GM12892 (cell line): ENCODE measurements around the gene SLC48A1.

Experiments
- DNase-seq: peaks from one replicate; pipeline ENCODE4 v3.0.0; 2011; ENCODE audit not compliant: insufficient read length
- FAIRE-seq: peaks from 2 replicates; lab custom pipeline; 2011; peaks lifted over from hg19 to GRCh38; lab: Jason Lieb, UNC
- POLR2A ChIP-seq: IDR thresholded peaks from 2 replicates; pipeline ENCODE4 v1.6.1; 2011; ENCODE audit warnings: low read depth, low read length, control low read depth
- POLR2AphosphoS5 ChIP-seq: IDR thresholded peaks from 2 replicates; pipeline ENCODE4 v1.6.1; 2011; ENCODE audit warnings: low read depth, low read length, control low read depth
- TAF1 ChIP-seq: IDR thresholded peaks from 2 replicates; pipeline ENCODE4 v1.6.1; 2011; ENCODE audit warnings: low read depth, mild to moderate bottlenecking, control low read depth, low read length, borderline replicate concordance

The SLC48A1 gene

GRCh38 chr12:47819896-47820630 lies 47.0 kb downstream of the SLC48A1 start, which contains the start of gene HDAC7:
Gene HDAC7 (minus strand): TSS chr12:47819903. CDS start chr12:47819785, 118 bp downstream.
- peak; percentile 85 for DNase-seq
- FAIRE-seq, result no peak
- no peak for TF ChIP-seq TAF1
- TF ChIP-seq POLR2A, result peak; percentile 80; the same call in 1 of the 2 replicates
- peak; percentile 62; the same call in 1 of the 2 replicates for TF ChIP-seq POLR2AphosphoS5

GRCh38 chr12:47820631-47821345 lies 47.8 kb downstream of the SLC48A1 start:
- DNase-seq (no peak), FAIRE-seq (no peak)
- no peak for TF ChIP-seq POLR2AphosphoS5
- TF ChIP-seq POLR2A, result no peak
- no peak for TF ChIP-seq TAF1

GRCh38 chr12:47821346-47821706 lies 48.3 kb downstream of the SLC48A1 start:
- TF ChIP-seq POLR2AphosphoS5 (no peak), POLR2A (no peak), TAF1 (no peak)
- no peak for FAIRE-seq

GRCh38 chr12:47822401-47822800 lies 49.4 kb downstream of the SLC48A1 start:
- DNase-seq, result no peak
- TF ChIP-seq TAF1 (no peak), POLR2A (no peak), POLR2AphosphoS5 (no peak)
- no peak for FAIRE-seq

More at GRCh38 chr12:47821346-47821706, 48.3 kb downstream of the SLC48A1 start:
- DNase-seq, result no peak

- FAIRE-seq, result no peak
- no peak for TF ChIP-seq POLR2A
- TF ChIP-seq POLR2AphosphoS5, result no peak
- no peak for TF ChIP-seq TAF1
- DNase-seq, result no peak
These were observed 49.8 kb downstream of the SLC48A1 start for GRCh38 chr12:47822863-47823262.

GRCh38 chr12:47823422-47824086 lies 50.5 kb downstream of the SLC48A1 start:
- no peak for TF ChIP-seq TAF1
- no peak for TF ChIP-seq POLR2A
- no peak for FAIRE-seq
- no peak for DNase-seq

GRCh38 chr12:47824198-47824597 lies 51.2 kb downstream of the SLC48A1 start:
- DNase-seq (no peak), FAIRE-seq (no peak)
- no peak for TF ChIP-seq TAF1
- TF ChIP-seq POLR2A, result no peak
- no peak for TF ChIP-seq POLR2AphosphoS5

GRCh38 chr12:47824635-47825034 lies 51.6 kb downstream of the SLC48A1 start:
- TF ChIP-seq POLR2A (no peak), POLR2AphosphoS5 (no peak), TAF1 (no peak)
- DNase-seq (no peak), FAIRE-seq (no peak)

GRCh38 chr12:47825173-47825639 lies 52.2 kb downstream of the SLC48A1 start:
- DNase-seq (no peak), FAIRE-seq (no peak)
- no peak for TF ChIP-seq POLR2A
- TF ChIP-seq POLR2AphosphoS5, result no peak
- no peak for TF ChIP-seq TAF1

GRCh38 chr12:47828008-47828975 lies 55.3 kb downstream of the SLC48A1 start:
- TF ChIP-seq POLR2A (no peak), TAF1 (no peak), POLR2AphosphoS5 (no peak)
- DNase-seq (no peak), FAIRE-seq (no peak)
